ENCODE results near the gene XKR7. TPM values are rescaled to one million over a fixed set of nuclear protein-coding genes. Genes with fewer than 3 reads are reported as not detected.

Gene XKR7, protein sequence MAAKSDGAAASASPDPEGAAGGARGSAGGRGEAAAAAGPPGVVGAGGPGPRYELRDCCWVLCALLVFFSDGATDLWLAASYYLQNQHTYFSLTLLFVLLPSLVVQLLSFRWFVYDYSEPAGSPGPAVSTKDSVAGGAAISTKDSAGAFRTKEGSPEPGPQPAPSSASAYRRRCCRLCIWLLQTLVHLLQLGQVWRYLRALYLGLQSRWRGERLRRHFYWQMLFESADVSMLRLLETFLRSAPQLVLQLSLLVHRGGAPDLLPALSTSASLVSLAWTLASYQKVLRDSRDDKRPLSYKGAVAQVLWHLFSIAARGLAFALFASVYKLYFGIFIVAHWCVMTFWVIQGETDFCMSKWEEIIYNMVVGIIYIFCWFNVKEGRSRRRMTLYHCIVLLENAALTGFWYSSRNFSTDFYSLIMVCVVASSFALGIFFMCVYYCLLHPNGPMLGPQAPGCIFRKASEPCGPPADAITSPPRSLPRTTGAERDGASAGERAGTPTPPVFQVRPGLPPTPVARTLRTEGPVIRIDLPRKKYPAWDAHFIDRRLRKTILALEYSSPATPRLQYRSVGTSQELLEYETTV
- total RNA-seq (under 1 TPM; 0.03 to 0.12 TPM), polyA plus RNA-seq (under 1 TPM; 0.02 to 0.08 TPM)
- long read RNA-seq, donor 1: 0 reads
- long read RNA-seq, donor 2: 0 reads
- long read RNA-seq, donor 3: 0 reads
- long read RNA-seq, donor 4: 0 reads
- long read RNA-seq, donor 5: 0 reads

GRCh38 chr20:31967830-31968249 is at the start of gene XKR7:
Gene XKR7, plus strand, starts transcription at chr20:31968151. Its CDS starts 25 bp downstream, at chr20:31968176.
- H3K27ac ChIP-seq (ENCODE audit: low read depth in 1 of 2, low read length in 1 of 2): no peak within 1 kb of the TSS
- DNase-seq: no peak
- TF ChIP-seq CTCF (IDR thresholded peaks at IDR 0.05; ENCODE audit: control extremely low read depth, extremely low read depth): no peak
- H3K36me3 ChIP-seq (ENCODE audit: control insufficient read depth in 4 of 4, insufficient read depth in 4 of 4, low read length in 4 of 4): no peaks in the 10 kb centered on the region
- peaks cover 3 to 17% (median 8%) of the 10 kb centered on the region in 3 donors for H3K27me3 ChIP-seq (ENCODE audit: control insufficient read depth in 3 of 3, insufficient read depth in 3 of 3, low read length in 2 of 3)
- no peak within 1 kb of the TSS for H3K9ac ChIP-seq (ENCODE audit: insufficient read depth in 1 of 2, low read length in 2 of 2)
- WGBS, 2 donors: 0 to 2% methylated on average over 20 to 38 of the region's 38 CpGs
- ATAC-seq (ENCODE audit: insufficient read depth, low FRiP score): no peak
- peaks cover 0 to 2% (median 0%) of the 10 kb centered on the region in 4 donors for H3K9me3 ChIP-seq (ENCODE audit: control insufficient read depth in 4 of 4, insufficient read depth in 3 of 4, low read length in 3 of 4)
- peak within 1 kb of the TSS; percentile 26 for H3K4me3 ChIP-seq
- peaks cover 0 to 6% (median 0%) of the 10 kb centered on the region in 5 donors for H3K4me1 ChIP-seq (ENCODE audit: control insufficient read depth in 5 of 5, insufficient read depth in 5 of 5, low read length in 5 of 5)

GRCh38 chr20:31918466-31919105 is 49.4 kb upstream of the XKR7 start:
- no peak for TF ChIP-seq CTCF (IDR thresholded peaks at IDR 0.05; ENCODE audit: control extremely low read depth, extremely low read depth)
- Histone ChIP-seq H3K4me3 (no peak overlapping the region), H3K4me1 (ENCODE audit: control insufficient read depth in 5 of 5, insufficient read depth in 5 of 5, low read length in 5 of 5) (peaks cover 0 to 10% (median 0%) of the 10 kb centered on the region in 5 donors), H3K27me3 (ENCODE audit: control insufficient read depth in 3 of 3, insufficient read depth in 3 of 3, low read length in 2 of 3) (no peaks in the 10 kb centered on the region), H3K9me3 (ENCODE audit: control insufficient read depth in 4 of 4, insufficient read depth in 3 of 4, low read length in 3 of 4) (peaks cover 0 to 2% (median 0%) of the 10 kb centered on the region in 4 donors), H3K27ac (ENCODE audit: low read depth in 1 of 2, low read length in 1 of 2) (no peak overlapping the region), H3K36me3 (ENCODE audit: control insufficient read depth in 4 of 4, insufficient read depth in 4 of 4, low read length in 4 of 4) (no peaks in the 10 kb centered on the region), H3K9ac (ENCODE audit: insufficient read depth in 1 of 2, low read length in 2 of 2) (no peak overlapping the region)
- no peak for DNase-seq
- ATAC-seq (ENCODE audit: insufficient read depth, low FRiP score): no peak
- 80 to 87% methylated on average over 7 of the region's 7 CpGs for WGBS, 2 donors

GRCh38 chr20:31919410-31920155 is 48.4 kb upstream of the XKR7 start:
- Histone ChIP-seq H3K9me3 (ENCODE audit: control insufficient read depth in 4 of 4, insufficient read depth in 3 of 4, low read length in 3 of 4) (peaks cover 0 to 2% (median 0%) of the 10 kb centered on the region in 4 donors), H3K27me3 (ENCODE audit: control insufficient read depth in 3 of 3, insufficient read depth in 3 of 3, low read length in 2 of 3) (no peaks in the 10 kb centered on the region), H3K9ac (ENCODE audit: insufficient read depth in 1 of 2, low read length in 2 of 2) (no peak overlapping the region), H3K36me3 (ENCODE audit: control insufficient read depth in 4 of 4, insufficient read depth in 4 of 4, low read length in 4 of 4) (no peaks in the 10 kb centered on the region), H3K4me3 (no peak overlapping the region), H3K27ac (ENCODE audit: low read depth in 1 of 2, low read length in 1 of 2) (no peak overlapping the region), H3K4me1 (ENCODE audit: control insufficient read depth in 5 of 5, insufficient read depth in 5 of 5, low read length in 5 of 5) (peaks cover 0 to 4% (median 0%) of the 10 kb centered on the region in 5 donors)
- no peak for TF ChIP-seq CTCF (IDR thresholded peaks at IDR 0.05; ENCODE audit: control extremely low read depth, extremely low read depth)
- DNase-seq: no peak
- WGBS, 2 donors: 56 to 60% methylated on average over 6 of the region's 6 CpGs
- no peak for ATAC-seq (ENCODE audit: insufficient read depth, low FRiP score)

Measured in lung (tissue), 16 donors.